ENCODE data around the gene IFI44L.

Gene IFI44L

GRCh38 chr1:78641558-78641957, 21.3 kb downstream of the IFI44L start:
- no peak for DNase-seq (ENCODE audit: low read depth)

GRCh38 chr1:78645723-78646122, 25.5 kb downstream of the IFI44L start:
- no peak for DNase-seq (ENCODE audit: low read depth)

DNA sequence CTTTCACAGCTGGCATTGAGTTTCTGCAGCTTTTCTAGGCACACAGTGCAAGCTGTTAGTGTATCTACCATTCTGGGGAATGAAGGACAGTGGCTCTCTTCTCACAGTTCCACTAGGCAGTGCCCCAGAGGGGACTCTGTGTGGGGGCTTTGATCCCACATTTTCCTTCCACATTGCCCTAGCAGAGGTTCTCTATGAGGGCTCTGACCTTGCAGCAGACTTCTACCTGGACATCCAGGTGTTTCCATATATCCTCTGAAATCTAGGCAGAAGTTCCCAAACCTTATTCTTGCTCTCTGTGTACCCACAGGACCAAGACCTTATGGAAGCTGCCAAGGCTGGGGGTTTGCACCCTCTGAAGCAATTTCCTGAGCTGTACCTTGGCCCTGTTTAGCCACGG, 27.0 kb downstream of the IFI44L start:
- DNase-seq (ENCODE audit: low read depth), result no peak

- peak; percentile 50 for DNase-seq (ENCODE audit: low read depth)
Measured at GRCh38 chr1:78649628-78650027, 29.4 kb downstream of the IFI44L start, which contains the start of gene IFI44. TSS of gene IFI44 (plus strand) at chr1:78649831. CDS start at chr1:78650196, 365 bp downstream.

GRCh38 chr1:78650114-78650660, 29.9 kb downstream of the IFI44L start:
- DNase-seq (ENCODE audit: low read depth), result no peak

- DNase-seq (ENCODE audit: low read depth), result no peak
Measured at GRCh38 chr1:78651241-78651640, 31.0 kb downstream of the IFI44L start.

- DNase-seq (ENCODE audit: low read depth), result no peak
Measured at GRCh38 chr1:78652019-78652560, 31.8 kb downstream of the IFI44L start.

GRCh38 chr1:78658901-78659300, 38.7 kb downstream of the IFI44L start:
- no peak for DNase-seq (ENCODE audit: low read depth)

- no peak for DNase-seq (ENCODE audit: low read depth)
Measured at GRCh38 chr1:78663923-78664322, 43.7 kb downstream of the IFI44L start.

DNA sequence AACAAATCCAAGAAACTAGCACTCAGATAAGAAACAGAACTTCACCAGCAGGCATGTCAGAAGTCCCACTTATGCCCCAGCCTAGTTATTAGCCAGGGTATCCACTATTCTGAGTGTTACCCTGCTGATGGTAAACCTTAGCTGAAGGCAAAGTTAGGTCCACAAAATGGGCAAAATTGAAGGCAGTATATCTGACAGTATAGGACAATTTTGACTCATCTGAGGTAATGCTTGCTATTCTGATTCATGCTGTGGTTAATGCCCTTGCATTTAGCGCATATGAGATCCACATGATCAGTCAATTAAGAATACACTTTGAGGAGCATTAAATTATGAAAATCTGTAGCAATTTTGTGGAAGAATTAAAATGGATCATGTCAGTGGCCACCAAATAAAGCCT, 44.5 kb downstream of the IFI44L start:
- no peak for DNase-seq (ENCODE audit: low read depth)

GRCh38 chr1:78665809-78666208, 45.6 kb downstream of the IFI44L start:
- no peak for DNase-seq (ENCODE audit: low read depth)

DNA sequence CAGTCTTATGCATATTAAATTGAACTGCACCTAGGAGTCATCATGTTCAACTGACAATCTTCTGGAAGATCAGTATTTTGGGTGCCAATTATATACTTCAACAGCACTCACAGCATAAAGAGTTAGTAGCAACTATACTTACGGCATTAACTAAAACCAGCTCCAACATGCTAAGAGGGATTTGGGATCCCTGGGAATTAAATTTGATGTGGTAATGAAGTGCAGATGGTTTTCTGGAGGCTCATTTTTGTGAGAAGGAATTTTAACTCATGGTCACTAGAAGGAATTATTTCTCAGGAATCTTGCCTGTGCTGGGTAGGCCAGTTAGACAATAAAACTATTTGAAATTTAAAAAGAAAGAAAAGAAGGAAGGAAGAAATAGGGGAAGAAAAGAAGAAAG, 47.7 kb downstream of the IFI44L start:
- DNase-seq (ENCODE audit: low read depth), result no peak

DNA sequence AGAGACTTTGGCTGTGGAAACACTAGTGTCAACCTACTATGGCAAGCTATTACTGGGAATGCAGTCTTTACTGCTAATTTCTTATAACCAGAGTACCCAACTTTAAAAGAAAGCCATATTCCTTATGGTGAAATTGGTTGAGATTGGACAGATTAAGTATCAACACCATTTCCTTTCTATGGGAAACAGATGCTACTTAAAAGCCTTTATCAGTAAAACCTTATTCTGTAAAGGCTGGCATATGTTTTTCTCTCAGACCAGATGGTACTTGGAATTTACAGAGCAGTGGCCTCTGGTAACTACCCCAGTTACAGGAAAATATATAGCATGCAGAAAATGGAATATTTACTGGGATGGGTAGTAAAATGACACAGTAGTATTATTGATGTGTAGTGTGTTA, 48.2 kb downstream of the IFI44L start:
- no peak for DNase-seq (ENCODE audit: low read depth)

DNA sequence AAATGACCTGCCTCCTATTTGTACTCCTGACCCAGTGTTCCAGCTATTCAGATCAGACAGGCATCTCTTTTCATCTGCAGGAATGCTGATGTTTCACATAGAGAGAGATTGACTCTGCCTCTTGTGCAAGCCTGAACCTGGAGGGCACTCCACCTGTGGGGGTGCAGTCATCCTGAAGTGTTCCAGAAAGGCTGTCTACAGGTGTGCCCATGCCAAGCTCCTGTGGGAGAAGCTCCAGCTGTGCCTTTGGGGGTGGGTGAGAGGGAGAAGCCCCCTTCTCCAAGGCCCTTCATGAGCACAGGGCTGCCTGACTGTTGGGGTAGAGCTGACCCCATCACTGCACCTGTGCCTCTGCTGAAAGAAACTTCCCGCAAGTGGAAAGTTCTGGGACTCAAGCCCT, 52.2 kb downstream of the IFI44L start:
- DNase-seq (ENCODE audit: low read depth), result no peak

DNA sequence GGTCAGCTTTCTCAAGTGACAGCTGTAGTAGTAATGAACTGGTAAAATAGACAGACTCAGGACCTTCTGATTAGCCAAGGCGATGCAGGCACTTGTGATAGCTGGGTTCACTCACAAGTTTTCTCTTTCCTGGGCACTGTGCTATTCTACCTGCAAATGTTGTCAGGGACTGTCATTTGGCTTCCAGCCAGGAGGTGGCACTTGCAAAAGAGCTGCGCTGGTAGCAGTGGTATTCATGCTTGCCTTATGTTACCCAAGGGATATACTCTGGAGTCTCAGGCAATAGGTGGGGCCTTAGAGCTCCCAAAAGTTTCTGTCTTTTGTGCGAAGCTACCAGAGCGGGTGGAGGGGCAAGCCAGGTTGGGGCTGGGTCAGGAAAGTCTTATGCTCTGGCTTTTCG, 52.9 kb downstream of the IFI44L start:
- DNase-seq (ENCODE audit: low read depth), result no peak

DNA sequence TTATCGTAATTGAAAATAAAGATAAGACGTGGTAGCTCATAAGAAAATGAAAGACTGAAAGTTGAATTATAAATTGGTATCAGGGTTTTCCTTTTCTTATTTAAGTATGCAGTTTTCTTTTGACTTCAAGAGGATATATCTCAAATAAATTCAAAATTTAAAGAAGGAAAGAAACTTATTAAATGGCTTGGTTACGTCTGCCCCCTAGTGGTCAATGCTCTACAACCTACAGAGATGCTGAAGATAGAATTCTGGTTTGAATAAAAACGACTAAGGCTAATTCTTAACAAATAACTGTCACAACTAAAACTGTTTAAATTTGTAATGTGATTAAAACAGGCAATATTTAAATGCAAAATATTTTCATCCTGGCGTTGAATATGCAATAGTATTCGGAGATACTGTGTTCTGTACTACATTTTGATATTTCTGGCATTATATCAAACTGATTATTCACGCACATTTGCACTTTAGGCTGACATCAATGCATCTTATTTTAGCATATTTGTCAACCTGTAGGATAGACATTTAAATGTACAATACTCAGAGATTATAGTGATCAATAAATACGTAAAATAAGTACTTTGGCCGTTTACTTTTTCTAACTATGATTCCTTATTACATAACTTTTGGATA, 56.2 kb downstream of the IFI44L start:
- no peak for DNase-seq (ENCODE audit: low read depth)

- no peak for DNase-seq (ENCODE audit: low read depth)
Measured at GRCh38 chr1:78676993-78677392, 56.7 kb downstream of the IFI44L start.

DNA sequence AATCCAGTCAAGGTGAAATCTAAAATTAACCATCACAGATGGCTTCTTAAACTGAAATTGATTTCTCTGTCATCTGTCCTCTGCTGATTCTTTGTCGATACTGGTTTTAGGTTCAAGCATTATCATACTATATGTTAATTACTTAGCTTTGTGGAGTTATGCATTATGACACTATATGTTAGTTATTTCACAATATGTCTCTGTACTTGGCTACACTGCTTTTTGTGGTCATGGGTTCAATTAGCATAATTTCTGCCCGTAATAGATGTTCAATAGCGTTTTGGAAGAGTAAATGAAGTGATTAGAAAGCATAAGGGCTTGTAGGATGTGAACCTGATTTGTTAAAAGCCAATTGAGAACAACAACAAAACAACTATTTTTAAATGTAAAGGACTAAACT, 57.5 kb downstream of the IFI44L start:
- no peak for DNase-seq (ENCODE audit: low read depth)

DNA sequence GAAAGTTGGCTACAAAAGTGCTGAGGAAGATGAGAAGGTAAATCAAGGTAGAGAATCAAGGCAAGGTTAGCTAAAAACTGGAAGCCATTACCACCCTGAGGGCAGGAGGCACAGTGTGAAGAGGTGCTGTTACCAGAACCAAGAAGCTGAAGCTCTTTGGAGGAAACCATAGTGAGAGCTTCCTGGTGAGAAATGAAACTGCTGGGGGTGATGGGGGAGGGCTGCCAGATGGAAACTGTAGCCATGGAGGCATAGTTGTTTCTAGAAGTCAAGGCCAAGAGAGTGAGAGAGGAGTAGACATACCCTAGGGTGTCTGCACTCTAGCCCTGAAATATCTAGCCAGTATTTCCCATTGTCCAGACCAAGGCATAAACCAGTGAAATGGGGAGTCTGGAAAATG, 58.1 kb downstream of the IFI44L start:
- DNase-seq (ENCODE audit: low read depth), result no peak

DNA sequence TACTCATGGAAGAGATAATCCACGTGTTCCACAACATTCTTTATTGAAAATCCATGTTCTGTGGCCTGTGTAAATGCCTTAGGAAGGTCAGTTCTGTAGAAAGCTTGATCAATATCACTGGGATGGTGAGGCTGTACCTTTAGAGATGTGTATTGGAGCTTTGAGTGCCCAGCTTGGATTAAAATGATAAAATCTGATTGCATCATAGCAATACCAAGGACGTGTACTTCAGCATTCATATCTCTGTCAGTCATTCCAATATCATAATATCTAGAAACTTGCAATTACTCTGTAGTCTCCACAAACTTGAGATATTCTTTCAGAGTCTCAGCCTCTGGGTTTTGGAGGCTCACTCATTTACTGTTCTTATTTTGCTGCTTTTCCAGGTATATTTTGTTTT, 61.0 kb downstream of the IFI44L start:
- no peak for DNase-seq (ENCODE audit: low read depth)

- DNase-seq (ENCODE audit: low read depth), result no peak
Measured at GRCh38 chr1:78682496-78682895, 62.2 kb downstream of the IFI44L start.

GRCh38 chr1:78683079-78683478, 62.8 kb downstream of the IFI44L start:
- no peak for DNase-seq (ENCODE audit: low read depth)

DNA sequence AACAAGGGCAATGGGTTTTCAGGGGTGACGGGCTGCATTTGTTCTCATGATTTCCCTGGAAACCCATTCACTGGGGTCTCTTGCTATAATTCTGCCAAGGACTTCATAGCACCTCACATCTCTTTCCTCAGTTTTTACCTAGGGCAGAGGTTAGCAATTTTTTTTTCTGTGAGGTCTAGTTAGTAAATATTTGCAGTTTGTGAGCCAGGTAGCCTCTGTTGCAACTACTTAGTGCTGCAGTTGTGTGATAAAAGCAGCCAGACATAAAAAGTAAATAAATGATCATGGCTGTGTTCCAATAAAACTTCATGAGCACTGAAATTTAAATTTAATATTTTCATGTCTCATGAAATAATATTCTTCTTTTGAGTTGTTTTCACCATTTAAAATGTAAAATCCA, 67.1 kb downstream of the IFI44L start:
- DNase-seq (ENCODE audit: low read depth), result no peak

- DNase-seq (ENCODE audit: low read depth), result no peak
Measured at GRCh38 chr1:78687914-78688313, 67.7 kb downstream of the IFI44L start.
